ENCODE data around the gene C2CD2L. TPM values are rescaled to one million over a fixed set of nuclear protein-coding genes. Genes with fewer than 3 reads are reported as not detected.
A peak's percentile ranks its signal among the peaks of the same experiment; 100 is the strongest.
"Not testable (repeated sequence)": the region's sequence is repeated elsewhere in the genome, so short reads cannot be mapped to it uniquely, and the experiment has no call there.

The C2CD2L gene
- total RNA-seq, 1 donor from 2014 or later = 13.2 TPM

DNA sequence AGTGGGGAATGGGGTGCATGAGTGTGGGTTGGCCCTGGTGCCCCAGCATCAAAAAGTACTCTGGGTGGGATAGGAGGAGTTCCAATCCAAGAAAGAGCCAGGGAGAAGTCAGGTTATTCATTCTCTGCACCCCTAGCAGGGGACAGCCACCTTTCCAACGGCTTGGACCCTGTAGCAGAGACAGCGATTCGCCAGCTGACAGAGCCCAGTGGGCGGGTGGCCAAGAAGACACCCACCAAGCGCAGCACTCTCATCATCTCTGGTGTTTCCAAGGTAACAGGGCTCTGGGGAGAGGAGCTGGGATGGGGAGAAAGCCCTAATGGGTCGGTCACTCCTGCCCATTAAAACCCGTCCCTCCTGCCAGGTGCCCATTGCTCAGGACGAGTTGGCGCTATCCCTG is 6.6 kb downstream of the C2CD2L start:
- no peak for DNase-seq (ENCODE audit: extremely low read depth, low read depth, low spot score)

DNA sequence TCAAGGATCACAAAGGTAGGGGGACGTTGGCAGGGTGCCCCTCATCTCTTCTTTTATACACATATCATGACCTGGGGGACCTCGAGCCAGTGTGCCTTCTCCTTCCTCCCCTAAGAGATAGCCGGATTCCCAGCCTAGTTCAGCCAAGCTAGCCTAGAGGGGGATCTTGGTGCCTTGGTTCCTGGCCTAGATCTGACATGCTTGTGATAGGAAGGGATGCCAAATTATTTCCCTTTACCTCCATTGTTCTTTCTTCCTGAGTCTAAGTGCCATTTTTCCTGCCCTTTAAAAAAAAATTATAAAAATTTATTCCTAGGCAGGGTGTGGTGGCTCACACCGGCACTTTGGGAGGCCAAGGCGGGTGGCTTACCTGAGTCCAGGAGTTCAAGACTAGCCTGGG is 7.2 kb downstream of the C2CD2L start:
- no peak for DNase-seq (ENCODE audit: extremely low read depth, low read depth, low spot score)

DNA sequence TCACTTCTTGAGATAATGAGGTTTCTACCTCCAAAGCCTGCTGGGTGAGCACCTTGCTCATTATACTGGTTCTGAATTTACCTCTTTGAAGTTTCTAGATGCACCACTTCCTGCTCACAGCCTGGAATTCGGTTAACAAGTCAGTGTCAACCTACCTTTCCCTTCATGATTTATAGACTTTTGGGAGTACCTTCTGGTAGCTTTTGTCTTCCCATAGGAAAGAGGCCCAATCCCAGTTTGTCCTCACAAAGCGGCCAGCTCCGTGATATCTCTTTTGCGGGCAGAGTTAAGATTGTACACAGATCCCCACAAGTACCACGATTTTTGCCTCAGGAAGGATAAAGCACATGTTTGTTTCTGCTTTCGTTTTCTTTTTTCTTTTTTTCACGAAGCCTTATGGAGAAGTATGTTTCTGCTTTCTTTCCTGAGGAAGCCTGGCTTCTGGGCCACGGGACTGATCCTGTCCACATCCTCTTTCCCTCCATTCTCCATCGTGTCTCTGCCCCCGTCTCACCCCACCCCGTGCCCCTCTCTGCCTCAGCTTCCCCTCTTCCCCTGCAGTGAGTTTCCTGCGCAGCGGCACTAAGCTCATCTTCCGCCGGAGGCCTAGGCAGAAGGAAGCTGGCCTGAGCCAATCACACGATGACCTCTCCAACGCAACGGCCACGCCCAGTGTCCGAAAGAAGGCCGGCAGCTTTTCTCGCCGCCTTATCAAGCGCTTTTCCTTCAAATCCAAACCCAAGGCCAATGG is 8.5 kb downstream of the C2CD2L start:
- DNase-seq (ENCODE audit: extremely low read depth, low read depth, low spot score) = no peak

DNA sequence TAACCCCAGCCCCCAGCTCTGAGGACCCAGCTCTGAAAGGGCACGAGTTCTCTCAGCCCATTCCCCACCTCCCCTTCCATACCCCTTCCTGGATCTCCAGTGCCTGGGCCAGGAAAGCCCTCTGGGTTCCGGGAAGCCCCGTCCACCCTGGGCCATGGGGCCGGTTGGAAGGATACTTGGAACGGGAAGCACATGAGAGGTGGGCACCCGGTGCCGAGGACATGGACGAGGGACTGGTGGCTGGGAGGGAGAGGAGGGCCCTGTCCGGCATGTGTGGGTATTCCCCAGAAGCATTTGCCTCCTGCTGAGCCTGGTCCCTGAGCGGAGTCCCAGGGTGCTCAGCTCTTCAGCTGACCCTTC is 9.1 kb downstream of the C2CD2L start:
- DNase-seq (ENCODE audit: extremely low read depth, low read depth, low spot score) = no peak

DNA sequence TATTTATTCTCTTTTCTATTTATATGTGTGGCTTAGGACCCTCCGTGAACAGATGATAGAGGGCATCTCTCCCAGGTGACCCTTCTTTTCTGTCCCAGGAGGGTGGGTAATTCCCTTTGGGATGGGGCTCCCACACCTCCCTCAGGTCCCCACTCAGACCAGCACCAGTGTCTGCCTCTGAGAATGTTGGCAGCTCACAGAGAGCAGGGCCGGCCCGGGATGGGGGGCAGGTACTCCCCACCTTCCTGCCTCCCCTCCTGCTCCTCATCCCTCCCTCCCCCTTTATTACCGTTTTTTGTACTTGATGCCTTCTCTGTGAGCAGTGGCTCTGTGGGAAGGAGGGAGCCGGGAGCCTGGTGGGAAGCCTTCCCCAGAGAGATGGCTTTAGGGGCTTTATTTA is 9.5 kb downstream of the C2CD2L start:
- DNase-seq (ENCODE audit: extremely low read depth, low read depth, low spot score) = no peak

DNA sequence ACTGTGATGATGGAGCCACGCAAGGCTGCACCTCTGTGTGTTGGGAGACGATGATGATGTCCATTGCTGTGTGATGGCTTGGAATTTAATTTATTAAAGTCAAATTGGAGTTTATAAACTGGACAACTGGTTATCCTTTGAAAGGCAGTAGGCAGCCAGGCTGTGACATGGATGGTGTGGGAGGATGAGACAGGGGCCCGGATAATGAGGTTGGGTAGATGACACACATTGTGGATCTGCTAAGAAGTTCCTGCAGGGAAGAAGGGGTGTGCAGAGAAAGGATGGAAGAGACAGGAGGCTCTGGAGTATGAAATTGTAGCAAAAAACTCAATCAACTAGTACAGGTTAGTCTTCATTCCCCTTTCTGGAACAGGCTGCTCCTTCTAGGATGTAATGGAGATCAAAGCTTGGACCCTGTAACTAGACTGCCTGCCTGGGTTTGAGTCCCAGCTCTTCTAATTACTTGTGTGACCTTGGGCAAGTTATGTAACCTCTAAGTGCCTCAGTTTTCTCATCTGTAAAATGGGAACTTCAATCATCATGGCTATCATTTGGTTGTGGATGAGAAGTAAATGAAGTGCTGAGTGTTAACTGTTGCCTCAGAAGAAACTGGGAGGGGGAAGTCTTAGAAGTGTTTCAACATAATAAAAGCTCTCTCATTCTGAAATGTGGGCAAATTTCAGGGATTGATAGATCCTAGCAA is 10.0 kb downstream of the C2CD2L start:
- DNase-seq (ENCODE audit: extremely low read depth, low read depth, low spot score) = no peak

DNA sequence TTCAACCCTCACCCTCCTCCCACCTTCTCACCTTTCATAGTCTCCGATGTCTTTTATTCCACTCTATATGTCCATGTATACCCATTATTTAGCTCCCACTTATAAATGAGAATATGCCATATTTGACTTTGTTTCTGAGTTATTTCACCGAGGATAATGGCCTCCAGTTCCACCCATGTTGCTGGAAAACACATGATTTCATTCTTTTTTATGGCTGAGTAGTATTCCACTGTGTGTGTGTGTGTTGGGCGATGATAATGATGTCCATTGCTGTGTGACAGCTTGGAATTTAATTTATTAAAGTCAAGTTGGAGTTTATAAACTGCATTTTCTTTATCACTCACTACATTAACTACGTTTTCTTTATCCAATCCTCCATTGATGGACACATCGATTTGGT is 11.1 kb downstream of the C2CD2L start:
- DNase-seq (ENCODE audit: extremely low read depth, low read depth, low spot score) = no peak

DNA sequence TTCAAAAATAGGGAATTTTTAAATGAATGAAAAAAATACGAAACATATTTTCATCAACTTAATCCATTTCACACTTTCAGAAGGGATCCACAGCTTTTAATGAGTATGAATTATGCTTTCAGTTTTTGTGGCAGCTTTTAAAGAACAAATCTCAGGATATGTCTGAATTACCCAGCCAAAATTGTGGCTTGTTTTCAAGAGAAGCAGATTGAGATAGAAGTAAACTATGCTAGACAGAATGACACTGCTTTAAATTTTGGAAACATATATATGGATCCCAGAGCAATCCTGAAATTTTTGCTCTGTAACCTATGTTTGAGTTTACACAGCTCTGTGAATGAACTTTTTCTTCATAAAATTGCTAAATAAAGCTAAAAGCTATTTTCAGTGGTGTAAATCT is 11.8 kb downstream of the C2CD2L start:
- DNase-seq (ENCODE audit: extremely low read depth, low read depth, low spot score) = no peak

DNA sequence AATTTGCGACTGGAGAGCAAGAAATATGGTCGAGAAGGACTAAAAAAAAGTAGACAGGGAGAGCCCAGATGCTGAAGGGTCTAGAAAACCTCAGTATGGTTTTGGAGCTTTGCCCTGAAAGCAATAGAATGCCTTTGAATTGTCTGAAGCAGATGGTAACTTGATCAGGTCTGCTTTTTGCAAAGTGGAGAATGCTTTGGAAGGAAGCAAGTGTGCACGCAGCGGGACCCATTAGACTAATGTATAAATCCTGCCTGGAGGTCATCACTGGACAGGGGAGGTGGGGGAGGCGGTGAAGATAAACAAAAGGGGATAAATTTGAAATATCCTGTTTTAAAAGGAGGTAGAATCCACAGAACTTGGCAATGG is 13.5 kb downstream of the C2CD2L start:
- DNase-seq (ENCODE audit: extremely low read depth, low read depth, low spot score) = no peak

DNA sequence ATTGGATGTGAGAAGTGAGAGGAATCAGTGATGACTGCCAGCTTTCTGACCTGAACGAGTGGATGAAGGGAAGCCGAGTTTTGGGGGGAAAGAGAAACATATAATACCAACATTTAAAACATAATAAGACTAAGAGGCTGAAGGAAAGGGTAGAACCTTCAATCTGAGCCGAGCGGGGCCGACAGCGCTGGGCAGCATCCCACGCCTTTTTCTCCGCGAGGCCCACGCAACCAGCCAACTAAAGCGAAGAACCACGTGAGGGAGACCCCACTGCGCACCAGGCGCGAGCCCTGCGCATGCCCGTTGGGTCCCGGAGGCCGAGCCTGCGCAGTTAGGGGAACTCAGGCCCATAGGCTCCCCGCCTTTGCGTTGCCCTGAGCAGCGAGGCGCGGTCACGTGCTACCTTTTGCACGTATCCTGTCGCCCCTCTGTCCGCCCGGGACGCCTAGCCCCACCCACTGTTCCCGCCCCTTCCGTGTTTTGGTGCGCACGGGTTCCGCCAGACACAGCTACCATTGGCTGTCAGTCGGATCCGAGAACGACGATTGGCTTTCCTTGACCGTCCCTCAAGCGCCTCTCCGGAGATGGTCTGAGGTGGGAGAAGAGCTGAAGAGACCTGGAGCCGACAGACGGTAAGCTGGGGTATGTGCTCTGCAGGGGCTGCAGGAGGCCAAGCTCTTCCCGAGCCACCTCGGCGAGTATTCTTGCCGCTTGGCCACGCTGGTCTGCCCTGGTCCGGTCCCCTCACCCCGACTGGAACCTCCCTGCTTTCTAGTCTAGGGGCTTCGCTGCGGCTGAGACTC is 14.1 kb downstream of the C2CD2L start, which contains the start of gene HINFP:
Gene HINFP (plus strand): TSS at position 573 of the 803 bp plus-strand sequence. CDS start 5,365 bp downstream, outside the sequence.
- peak; percentile 93 for DNase-seq (ENCODE audit: extremely low read depth, low read depth, low spot score)

DNA sequence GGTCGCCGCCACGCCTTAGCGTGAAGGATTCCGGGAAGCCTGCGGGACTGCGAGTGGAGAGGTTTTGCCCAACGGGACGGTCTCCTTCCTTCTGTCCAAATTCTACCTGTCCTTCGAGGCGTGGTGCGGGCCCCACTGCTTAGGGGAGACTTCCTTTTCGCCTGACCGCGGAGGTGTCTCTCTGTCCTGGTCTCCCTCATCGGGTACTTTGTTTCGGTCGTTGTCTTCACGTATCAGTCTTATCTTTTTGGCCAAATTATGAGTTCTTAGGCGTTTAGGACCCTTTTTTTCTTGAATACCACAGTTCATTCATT is 14.6 kb downstream of the C2CD2L start:
- DNase-seq (ENCODE audit: extremely low read depth, low read depth, low spot score) = no peak

DNA sequence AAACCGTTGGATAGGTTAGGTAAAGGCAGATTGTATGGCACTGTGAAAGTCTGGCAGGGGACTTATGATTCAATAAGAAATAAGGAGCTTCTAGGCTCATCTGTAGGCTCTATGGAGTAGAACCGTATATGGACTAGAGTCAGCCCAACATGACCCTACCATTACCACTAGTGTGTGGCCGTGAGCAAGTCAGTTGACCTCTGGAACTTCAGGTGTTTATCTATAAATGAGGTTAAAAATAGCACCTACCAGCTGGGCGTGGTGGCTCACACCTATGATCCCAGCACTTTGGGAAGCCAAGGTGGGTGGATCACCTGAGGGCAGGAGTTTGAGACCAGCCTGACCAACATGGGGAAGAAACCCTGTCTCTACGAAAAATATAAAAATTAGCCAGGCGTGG is 18.7 kb downstream of the C2CD2L start:
- no peak for DNase-seq (ENCODE audit: extremely low read depth, low read depth, low spot score)

DNA sequence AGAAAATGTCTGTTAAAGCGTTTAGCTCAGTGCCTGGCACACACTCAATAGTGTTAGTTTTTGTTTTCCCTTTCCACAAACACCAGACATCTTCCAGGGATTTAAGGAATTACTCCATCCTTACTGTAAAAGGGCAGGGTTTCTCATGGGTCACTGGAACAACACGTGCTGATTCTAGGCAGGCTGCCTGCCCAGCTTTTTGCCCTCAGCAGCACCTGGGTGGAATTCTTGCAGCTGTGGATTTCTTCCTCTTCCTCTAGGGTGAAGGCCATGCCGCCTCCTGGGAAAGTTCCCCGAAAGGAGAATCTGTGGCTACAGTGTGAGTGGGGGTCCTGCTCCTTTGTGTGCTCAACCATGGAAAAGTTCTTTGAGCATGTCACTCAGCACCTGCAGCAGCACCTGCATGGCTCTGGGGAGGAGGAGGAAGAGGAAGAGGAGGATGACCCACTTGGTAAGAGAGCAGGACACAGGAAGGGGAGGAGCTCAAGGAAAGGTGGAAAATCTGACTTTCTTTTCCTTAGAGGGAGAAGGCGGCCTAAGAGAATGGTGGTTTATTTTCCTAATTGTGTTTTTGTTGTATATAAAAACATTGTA is 19.6 kb downstream of the C2CD2L start:
- DNase-seq (ENCODE audit: extremely low read depth, low read depth, low spot score) = no peak

DNA sequence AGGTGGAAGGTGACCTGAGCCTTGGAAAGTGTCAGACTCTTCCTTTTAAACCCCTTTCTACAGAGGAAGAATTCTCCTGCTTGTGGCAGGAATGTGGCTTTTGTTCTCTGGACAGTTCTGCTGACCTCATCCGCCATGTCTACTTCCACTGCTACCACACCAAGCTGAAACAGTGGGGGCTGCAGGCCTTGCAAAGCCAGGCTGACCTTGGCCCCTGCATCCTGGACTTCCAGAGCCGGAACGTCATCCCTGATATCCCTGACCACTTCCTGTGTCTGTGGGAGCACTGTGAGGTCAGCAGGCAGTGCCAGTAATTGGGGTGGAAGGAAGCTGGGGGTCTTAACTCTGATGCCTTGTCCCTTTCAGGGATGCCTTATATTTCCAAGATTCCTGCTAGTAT is 23.5 kb downstream of the C2CD2L start:
- no peak for DNase-seq (ENCODE audit: extremely low read depth, low read depth, low spot score)

DNA sequence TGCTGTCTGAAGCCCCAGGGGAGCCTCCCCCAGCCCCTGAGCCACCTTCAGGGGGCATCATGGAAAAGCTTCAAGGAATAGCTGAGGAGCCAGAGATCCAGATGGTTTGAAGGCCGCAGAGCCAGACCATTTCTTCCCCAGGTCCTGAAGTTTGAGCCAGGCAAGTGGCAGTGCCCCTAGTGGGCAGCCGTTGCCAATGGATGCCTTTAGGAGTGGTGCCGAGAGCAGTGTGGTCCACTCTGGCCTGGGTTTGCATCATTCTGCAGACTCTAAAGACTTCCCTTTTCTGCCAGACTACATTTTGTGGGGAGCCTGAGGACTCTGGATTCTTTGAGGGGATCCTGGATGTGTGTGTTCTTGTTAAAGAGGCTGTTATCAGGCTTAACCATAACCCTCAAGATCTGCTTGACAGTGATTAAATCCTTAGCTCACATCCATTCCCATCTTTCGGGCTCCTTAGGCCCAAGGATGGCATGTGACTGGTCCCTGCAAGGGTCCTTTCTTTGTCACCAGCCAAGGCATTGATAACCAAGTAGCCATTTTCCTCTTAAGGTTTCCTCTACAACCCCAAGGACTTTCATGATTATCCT is 27.3 kb downstream of the C2CD2L start:
- no peak for DNase-seq (ENCODE audit: extremely low read depth, low read depth, low spot score)

DNA sequence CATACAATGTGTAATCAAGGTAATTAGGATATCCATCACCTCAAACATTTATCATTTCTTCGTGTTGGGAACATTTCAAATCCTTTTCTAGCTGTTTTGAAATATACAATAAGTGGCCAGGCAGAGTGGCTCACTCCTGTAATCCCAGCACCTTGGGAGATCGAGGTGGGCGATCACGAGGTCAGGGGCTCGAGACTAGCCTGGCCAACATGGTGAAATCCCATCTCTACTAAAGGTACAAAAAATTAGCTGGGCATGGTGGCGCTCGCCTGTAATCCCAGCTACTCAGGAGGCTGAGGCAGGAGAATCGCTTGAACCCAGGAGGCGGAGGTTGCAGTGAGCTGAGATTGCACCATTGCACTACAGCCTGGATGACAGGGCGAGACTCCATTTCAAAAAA is 32.1 kb downstream of the C2CD2L start:
- DNase-seq (ENCODE audit: extremely low read depth, low read depth, low spot score) = not testable (repeated sequence)

DNA sequence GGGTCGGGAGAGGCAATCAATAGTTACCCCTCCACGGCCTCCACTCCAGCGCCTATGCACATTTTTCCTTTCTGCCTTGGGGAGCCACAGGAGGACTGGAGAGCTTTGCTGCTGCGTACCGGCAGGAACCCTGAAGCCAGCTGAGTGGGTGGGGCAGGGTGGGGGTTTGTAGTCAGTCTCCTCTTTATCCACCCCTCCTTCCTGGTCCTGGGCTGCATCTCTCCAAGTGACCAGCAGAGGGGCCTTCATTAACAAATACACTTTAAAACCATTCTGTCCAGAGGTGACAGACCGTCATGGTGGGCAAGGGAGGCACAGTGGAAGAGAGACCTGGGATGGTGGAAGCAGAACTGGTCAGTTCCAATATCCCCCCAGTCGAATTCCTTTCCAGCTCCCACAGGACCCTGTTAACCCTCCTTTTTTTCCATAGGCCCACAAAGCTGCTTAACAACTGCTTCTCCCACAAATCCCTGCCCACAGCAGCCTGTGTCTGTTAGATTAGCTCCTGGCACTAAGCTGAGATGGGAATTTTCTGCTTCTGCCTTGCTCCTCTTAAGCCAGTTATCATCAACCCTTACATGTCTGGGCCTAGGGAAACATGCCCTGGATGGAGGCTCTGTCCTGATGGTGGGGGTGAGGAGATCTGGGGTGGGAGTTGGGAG is 37.8 kb downstream of the C2CD2L start:
- no peak for DNase-seq (ENCODE audit: extremely low read depth, low read depth, low spot score)

DNA sequence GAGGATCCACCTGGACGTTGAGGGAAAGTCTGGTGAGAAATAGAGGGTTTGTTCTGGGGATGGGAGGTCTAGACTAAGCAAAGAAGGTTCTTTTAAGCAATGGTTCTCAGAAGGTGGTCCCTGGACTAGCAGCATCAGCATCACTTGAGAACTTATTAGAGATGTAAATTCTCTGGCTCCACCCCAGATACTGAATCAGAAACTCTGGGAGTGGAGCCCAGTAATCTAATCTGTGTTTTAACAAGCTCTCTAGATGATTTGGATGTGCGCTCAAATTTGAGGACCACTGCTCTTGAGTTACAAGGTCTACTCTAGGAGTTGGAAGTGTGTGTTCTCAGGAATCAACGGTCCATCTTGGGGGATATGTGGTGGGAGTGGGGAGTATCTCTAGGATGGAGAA is 38.4 kb downstream of the C2CD2L start:
- no peak for DNase-seq (ENCODE audit: extremely low read depth, low read depth, low spot score)

DNA sequence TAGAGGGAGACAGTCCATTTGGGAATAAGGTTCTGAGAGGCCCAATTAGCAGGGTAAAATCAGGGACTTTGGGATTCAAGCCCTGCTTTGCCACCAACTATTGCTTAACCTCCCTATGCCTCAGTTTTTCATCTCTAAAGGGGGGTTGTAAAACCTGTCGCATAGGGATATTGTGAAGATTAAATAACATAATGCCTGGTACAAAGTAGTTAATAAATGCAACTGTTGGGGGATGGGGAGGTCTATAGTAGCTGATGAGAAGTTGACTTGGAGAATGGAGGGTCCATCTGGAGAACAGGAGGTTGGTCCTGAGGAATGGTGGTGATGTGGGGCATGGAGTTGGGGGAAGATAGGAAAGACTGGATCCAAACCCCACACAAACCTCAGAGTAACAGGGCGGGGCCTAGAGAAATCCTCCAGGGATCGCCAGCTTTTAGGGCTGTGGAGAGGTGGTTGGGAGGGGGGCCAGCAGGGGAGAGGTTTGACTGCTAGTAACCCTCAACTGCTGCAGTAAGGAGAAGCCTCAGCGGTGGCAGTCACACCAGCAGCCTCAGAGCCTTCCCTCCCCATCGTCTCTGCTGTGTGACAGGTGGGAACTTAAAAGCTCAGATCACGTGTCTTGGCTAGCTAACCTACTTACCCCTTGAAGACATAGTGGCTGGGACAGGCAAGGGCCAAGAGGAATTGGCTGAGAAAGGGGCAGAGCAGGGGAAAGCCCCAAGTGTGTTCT is 40.6 kb downstream of the C2CD2L start:
- no peak for DNase-seq (ENCODE audit: extremely low read depth, low read depth, low spot score)

DNA sequence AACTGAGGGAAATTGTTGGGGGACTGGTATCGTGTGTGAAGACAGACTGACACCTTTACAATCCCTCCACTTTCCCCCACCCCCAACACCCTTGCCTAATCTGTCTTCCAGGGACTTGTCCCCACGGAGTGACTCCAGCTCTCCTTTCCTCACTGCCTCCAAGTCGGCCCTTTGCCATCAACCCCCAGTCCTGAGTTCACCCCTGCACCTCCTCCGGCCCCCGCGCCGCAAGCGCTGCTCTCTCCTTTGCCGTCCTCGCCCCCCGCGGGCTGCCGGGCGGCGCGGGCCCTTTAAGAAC is 41.5 kb downstream of the C2CD2L start:
- no peak for DNase-seq (ENCODE audit: extremely low read depth, low read depth, low spot score)
